ENCODE measurements around the gene P2RX2. TPM values are rescaled to one million over a fixed set of nuclear protein-coding genes. Genes with fewer than 3 reads are reported as not detected.

The P2RX2 gene
- total RNA-seq, 2 experiments from 2014 or later: not detected

DNA sequence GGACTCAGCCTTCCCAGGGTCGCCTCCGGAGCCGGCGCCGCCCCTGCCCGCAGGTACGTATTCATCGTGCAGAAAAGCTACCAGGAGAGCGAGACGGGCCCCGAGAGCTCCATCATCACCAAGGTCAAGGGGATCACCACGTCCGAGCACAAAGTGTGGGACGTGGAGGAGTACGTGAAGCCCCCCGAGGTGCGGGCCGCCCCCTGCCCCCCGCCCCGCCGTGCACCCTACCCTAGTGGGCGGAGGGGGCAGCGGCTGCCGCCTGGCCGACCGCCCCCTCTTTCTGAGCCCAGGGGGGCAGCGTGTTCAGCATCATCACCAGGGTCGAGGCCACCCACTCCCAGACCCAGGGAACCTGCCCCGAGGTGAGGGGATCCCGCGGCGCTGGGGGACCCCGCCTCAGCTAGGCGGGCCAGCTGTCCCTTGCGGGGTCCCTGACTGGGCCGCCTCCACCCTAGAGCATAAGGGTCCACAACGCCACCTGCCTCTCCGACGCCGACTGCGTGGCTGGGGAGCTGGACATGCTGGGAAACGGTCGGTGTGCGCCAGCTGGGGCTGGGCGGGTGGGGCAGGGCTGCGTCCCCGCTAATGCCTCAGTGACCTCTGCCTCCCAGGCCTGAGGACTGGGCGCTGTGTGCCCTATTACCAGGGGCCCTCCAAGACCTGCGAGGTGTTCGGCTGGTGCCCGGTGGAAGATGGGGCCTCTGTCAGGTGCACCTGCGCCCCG is 973 bp downstream of the P2RX2 start:
- intact Hi-C loops (cut with micrococcal nuclease; ENCODE audit: unreplicated experiment): no loop called here
- CTCF ChIA-PET (ENCODE audit: unreplicated experiment): no interaction called here
- no TSS peak for BruUV-seq (replicated peaks)

DNA sequence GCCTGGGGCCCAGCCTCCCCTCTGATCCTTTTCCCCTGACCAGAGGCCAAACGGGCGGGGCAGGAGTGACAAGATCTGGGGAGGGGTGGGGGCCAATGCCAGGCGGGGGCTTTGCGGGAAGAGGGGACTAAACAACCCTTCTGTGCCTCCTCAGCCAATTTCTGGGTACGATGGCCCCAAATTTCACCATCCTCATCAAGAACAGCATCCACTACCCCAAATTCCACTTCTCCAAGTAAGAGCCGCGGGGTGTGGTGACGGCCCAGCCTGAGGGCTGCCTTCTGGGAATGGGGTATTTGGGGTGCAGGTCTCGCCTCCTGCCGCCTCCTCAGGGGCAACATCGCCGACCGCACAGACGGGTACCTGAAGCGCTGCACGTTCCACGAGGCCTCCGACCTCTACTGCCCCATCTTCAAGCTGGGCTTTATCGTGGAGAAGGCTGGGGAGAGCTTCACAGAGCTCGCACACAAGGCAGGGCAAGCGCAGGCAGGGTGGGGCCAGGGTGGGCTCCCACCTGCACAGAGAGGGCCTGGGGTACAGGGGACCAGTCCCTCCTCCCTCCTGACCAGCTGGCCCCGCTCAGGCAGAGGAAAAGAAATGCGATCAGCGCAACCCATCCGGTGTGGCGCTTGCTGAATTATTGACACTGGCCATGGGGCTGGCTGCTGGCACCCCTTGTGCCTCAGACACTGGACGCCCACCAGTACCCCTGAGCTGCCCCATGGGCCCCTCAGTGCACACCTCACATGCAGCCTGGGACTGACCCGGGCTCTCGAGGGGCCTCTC is 1.7 kb downstream of the P2RX2 start:
- intact Hi-C loops (cut with micrococcal nuclease; ENCODE audit: unreplicated experiment): no loop called here
- CTCF ChIA-PET (ENCODE audit: unreplicated experiment): interaction anchor here (1.5 kb wide), 1 partner anchor 13 kb away, joined by 3 read pairs; no protein-coding TSS in a partner anchor
- Histone ChIP-seq H4K20me1 (ENCODE audit: insufficient read depth, low read length) (no peaks in the 10 kb centered on the region), H3K27ac (ENCODE audit: low read depth, low read length, poor library complexity, severe bottlenecking) (no peak overlapping the region), H3K79me2 (ENCODE audit: insufficient read depth, low read depth, low read length) (no peaks in the 10 kb centered on the region), H2AFZ (ENCODE audit: low read length) (no peak overlapping the region), H3K4me3 (ENCODE audit: low read depth, low read length, poor library complexity, severe bottlenecking) (no peak overlapping the region), H3K4me2 (ENCODE audit: low read length) (no peak overlapping the region), H3K36me3 (ENCODE audit: insufficient read depth, low read length) (peaks cover 23% of the 10 kb centered on the region), H3K4me1 (ENCODE audit: insufficient read depth, low read length, poor library complexity, severe bottlenecking) (no peaks in the 10 kb centered on the region), H3K9me2 (ENCODE audit: insufficient read depth, low read length) (no peaks in the 10 kb centered on the region), H3K9me3 (ENCODE audit: low read length) (peaks cover 20% of the 10 kb centered on the region; the same call in 1 of the 2 replicates)
- TF ChIP-seq EZH2phosphoT487 (IDR thresholded peaks at IDR 0.05; ENCODE audit: borderline replicate concordance, low read depth, low read length): no peak
- TF ChIP-seq, protein P1, sequence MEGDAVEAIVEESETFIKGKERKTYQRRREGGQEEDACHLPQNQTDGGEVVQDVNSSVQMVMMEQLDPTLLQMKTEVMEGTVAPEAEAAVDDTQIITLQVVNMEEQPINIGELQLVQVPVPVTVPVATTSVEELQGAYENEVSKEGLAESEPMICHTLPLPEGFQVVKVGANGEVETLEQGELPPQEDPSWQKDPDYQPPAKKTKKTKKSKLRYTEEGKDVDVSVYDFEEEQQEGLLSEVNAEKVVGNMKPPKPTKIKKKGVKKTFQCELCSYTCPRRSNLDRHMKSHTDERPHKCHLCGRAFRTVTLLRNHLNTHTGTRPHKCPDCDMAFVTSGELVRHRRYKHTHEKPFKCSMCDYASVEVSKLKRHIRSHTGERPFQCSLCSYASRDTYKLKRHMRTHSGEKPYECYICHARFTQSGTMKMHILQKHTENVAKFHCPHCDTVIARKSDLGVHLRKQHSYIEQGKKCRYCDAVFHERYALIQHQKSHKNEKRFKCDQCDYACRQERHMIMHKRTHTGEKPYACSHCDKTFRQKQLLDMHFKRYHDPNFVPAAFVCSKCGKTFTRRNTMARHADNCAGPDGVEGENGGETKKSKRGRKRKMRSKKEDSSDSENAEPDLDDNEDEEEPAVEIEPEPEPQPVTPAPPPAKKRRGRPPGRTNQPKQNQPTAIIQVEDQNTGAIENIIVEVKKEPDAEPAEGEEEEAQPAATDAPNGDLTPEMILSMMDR (conservative IDR thresholded peaks at IDR 0.05; ENCODE audit: low read length): no peak
- POLR2A ChIA-PET: interaction anchor here (2.9 kb wide), 1 partner anchor 12 kb away, joined by 20 read pairs; no protein-coding TSS in a partner anchor
- no peak for DNase-seq (ENCODE audit: low spot score)
- no TSS peak for BruUV-seq (replicated peaks)

More for the DNA sequence above, 973 bp downstream of the P2RX2 start:
- H3K4me1 ChIP-seq (ENCODE audit: insufficient read depth, low read length, poor library complexity, severe bottlenecking): peaks cover 3% of the 10 kb centered on the region
- no peak for DNase-seq (ENCODE audit: low spot score)
- peaks cover 20% of the 10 kb centered on the region; the same call in 1 of the 2 replicates for H3K9me3 ChIP-seq (ENCODE audit: low read length)
- no peaks in the 10 kb centered on the region for H3K9me2 ChIP-seq (ENCODE audit: insufficient read depth, low read length)
- no peaks in the 10 kb centered on the region for H4K20me1 ChIP-seq (ENCODE audit: insufficient read depth, low read length)
- TF ChIP-seq EZH2phosphoT487 (IDR thresholded peaks at IDR 0.05; ENCODE audit: borderline replicate concordance, low read depth, low read length): no peak
- TF ChIP-seq, protein P1 (conservative IDR thresholded peaks at IDR 0.05; ENCODE audit: low read length): no peak
- H2AFZ ChIP-seq (ENCODE audit: low read length): no peak overlapping the region
- no peak overlapping the region for H3K4me2 ChIP-seq (ENCODE audit: low read length)
- POLR2A ChIA-PET: no interaction called here
- no peaks in the 10 kb centered on the region for H3K79me2 ChIP-seq (ENCODE audit: insufficient read depth, low read depth, low read length)
- no peak overlapping the region for H3K4me3 ChIP-seq (ENCODE audit: low read depth, low read length, poor library complexity, severe bottlenecking)
- no peak overlapping the region for H3K27ac ChIP-seq (ENCODE audit: low read depth, low read length, poor library complexity, severe bottlenecking)
- H3K36me3 ChIP-seq (ENCODE audit: insufficient read depth, low read length): peaks cover 16% of the 10 kb centered on the region

Measured in OCI-LY7 (cell line).